GM19328 (cell line): ENCODE data around the gene PGAM2.
A peak's percentile ranks its signal among the peaks of the same experiment; 100 is the strongest.

Experiments
- ATAC-seq: cut with Tn5 transposase; IDR thresholded peaks from one replicate; pipeline ENCODE4 v1.9.1; 2021; ENCODE audit warnings: mild to moderate bottlenecking, moderate library complexity; ENCODE audit not compliant: unreplicated experiment

The PGAM2 gene

DNA sequence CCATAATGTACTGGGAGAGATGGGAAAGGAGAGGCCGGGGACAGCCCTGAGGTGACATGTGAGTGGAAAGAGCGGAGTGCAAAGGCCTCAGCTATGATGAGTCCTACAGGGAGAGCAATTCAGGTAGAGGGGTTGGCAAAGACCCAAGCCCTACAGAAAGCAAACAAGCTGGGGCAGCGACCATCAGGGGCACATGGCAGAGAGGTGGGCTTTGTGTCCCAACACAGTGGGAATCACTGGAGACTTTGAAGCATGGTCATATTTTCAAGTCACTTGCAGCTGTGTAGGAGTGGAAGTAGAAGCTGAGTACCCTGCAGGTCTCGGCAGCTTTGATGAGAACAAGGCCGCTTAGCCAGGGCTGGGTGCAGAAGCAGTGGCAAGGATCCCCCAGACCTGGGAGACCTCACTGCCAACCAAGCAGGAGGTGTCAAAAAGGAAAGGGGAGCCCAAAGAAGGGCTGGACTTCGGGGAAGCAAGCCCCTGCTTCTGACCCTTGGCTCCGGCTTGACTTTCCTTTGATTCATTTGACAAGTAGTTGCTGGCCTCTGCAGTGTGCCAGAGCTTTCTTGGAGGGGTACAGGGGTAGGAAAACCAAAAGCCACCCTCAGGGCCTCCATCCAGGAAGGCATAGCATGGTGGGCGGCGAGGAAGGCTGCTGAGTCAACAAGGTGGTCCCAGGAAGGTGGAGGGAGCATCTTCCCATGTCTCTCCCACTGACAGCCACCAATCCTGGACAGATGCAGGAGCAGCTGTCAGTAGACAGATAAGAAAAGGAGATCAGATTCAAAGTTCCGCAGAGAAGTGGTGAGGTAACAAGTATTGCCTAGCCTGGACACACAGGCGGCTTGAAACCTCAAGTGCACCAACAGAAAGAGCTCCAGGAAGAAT, 1.9 kb upstream of the PGAM2 start:
- no peak for ATAC-seq

DNA sequence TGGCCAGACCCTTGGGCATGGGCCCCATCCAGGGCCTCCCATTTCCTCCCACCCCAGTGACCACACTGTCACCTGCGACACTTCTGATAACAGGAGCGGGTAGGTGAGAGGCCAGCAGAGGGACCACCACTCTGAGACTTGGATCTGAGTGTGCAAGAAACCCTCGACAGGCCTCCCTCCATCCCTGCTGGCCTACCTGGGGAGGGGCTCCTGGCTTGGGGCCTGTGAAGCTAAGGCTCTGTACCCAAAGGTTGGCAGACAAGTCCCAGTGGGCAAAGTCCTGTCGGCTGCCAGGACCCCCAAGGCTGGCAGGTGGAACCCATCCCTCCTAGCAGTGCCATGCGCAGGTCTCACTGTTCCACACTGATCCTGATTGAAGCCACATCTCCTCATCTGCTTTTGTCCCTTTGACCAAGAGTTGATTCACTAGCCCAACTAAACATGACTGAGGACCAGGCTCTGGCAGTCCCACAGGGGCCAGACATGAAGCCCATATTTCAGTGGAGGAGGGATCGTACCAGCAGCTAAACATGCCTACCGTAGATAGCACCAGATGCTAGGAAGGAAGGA, 1.2 kb upstream of the PGAM2 start:
- ATAC-seq, result no peak

DNA sequence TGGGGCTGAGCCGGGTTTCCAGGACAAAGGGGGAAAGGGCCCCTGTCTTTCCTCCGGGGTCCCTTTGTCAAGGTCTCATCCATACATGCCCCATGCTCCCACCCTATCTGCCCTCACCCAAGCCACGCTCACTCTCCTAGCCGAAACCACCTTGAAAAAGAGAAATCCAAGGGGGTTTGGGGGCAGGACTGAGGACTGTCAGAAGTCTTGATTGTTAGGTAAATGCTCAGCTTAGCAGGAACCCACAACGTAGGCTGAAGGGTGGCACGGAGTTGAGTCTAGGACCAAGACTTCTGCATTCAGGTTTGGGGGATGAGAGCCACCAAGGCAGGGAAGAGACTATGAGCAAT, 719 bp upstream of the PGAM2 start:
- ATAC-seq, result no peak

DNA sequence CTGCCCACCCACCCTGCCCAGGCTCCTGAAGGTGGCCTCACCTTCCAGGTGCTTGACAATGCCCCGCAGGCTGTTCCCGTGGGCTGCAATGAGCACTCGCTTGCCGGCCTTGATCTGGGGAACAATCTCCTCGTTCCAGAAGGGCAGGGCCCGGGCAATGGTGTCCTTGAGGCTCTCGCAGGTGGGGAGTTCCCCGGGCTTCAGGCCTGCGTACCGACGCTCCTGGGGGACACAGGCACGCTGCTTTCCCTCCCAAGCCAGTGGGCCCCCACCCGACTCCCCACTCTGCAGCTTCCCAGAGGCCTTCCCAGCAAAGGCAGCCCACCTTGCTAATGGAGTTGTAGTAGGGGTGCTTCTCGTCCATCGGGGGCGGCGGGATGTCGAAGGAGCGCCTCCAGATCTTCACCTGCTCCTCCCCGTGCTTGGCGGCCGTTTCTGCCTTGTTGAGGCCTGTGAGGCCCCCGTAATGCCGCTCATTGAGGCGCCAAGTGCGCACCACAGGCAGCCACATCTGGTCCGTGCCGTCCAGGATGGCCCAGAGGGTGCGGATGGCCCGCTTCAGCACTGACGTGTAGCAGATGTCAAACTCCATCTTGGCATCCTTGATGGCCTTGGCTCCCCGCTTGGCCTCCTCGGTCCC, 456 bp downstream of the PGAM2 start:
- no peak for ATAC-seq

DNA sequence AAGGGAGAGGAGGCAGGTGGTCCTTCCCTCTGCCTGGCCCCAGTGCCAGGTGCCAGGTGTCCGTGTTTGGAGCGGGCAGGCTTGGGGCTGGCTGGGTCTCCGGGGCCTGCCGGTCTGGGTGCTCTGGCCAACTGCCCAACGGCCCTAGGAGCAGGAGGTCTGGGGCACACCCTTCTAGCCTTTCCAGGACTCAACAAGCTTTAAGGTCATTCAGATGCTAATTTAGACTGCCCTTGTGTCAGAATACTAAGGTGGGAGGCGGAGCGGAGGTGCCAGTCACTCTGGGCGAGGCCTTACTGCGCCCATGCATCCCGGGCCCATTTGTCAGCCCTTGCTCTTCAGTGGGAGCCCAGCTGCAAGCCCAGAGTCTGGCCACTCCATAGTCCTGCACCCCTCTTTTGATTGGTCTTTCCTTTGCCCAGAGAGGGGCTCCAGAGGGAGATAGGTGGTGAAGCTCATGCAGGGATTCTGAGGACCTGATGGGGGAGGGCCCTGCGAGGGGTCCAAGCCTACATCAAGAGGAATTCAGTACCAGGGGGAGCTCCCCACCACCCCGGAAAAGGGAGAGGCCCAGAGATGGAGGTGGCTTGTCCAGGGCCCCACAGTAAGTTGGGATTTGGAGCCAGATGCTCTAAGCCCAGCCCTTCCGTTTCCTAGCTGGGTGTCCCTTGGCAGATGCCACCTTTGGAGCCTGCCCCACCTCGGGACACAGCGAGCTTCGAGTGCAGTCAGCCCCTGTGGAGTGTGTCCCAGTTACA, 1.3 kb downstream of the PGAM2 start:
- no peak for ATAC-seq

GRCh38 chr7:44063547-44063893, 1.8 kb downstream of the PGAM2 start:
- ATAC-seq, result no peak

- no peak for ATAC-seq
Observed at GRCh38 chr7:44062903-44063295, 2.5 kb downstream of the PGAM2 start.

GRCh38 chr7:44062180-44062902, 3.0 kb downstream of the PGAM2 start:
- no peak for ATAC-seq

DNA sequence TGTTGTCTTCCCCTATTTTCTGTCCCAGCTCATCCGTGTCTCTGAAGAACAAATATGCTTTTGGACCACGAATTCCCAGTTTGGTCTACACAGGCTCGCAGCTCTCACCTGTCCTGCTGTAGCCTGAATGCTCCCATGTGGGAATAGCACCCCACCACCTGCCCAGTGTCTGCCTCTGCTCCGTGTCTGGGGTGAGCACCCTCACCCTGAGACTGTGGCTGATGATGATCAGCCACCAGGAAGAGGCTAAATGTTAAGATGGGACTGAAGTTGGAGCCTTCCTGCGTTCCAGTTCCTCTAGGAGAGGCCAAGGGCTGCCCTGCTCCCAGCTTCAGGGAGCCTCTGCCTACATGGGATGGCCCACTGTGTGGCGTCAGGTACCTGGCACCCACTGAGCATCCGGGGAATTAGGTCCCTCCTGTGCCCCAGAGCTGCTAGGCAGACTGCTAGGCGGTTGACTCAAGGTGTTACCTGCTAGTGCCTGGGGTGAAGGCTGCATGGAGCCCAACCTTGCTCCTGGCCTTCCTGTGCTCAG, 3.7 kb downstream of the PGAM2 start:
- no peak for ATAC-seq

- ATAC-seq, result no peak
Observed at GRCh38 chr7:44060948-44061644, 4.3 kb downstream of the PGAM2 start.

GRCh38 chr7:44060091-44060947, 5.0 kb downstream of the PGAM2 start:
- ATAC-seq, result no peak

GRCh38 chr7:44059219-44060090, 5.9 kb downstream of the PGAM2 start:
- ATAC-seq, result peak; percentile 57

DNA sequence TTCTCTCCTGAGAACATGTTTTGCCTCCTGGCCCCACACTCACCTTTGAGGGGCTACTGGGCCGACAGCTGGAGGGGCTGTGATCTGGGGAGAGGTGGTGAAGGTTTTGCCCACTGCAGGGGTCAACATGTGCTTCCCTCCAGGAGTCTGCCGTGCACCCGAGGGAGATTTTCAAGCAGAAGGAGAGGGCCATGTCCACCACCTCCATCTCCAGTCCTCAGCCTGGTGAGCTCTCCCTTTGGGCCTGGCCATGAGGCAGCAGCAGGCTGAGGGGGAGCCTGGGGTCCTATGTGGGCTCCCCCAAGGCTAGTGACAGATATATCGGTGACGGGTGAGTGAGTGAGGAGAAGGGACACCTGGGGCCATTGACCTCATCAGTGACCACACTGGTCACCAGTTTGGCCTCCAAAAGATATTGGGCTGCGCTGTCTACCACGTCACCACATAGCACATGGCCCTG, 6.6 kb downstream of the PGAM2 start:
- ATAC-seq, result no peak

GRCh38 chr7:44057849-44058758, 7.3 kb downstream of the PGAM2 start:
- no peak for ATAC-seq

GRCh38 chr7:44057181-44057848, 8.1 kb downstream of the PGAM2 start:
- no peak for ATAC-seq

GRCh38 chr7:44056681-44057080, 8.7 kb downstream of the PGAM2 start:
- no peak for ATAC-seq
